HG03097 (cell line): ENCODE results near the gene C17orf50.

Experiments
- ATAC-seq: cut with Tn5 transposase; IDR thresholded peaks from one replicate; pipeline ENCODE4 v1.9.1; 2021; ENCODE audit not compliant: unreplicated experiment, low FRiP score

C17orf50 gene

GRCh38 chr17:35733366-35733765, 27.3 kb upstream of the C17orf50 start:
- ATAC-seq: no peak

GRCh38 chr17:35734396-35734795, 26.3 kb upstream of the C17orf50 start:
- ATAC-seq: no peak

- no peak for ATAC-seq
These were observed 25.5 kb upstream of the C17orf50 start for GRCh38 chr17:35735036-35735805.

- no peak for ATAC-seq
These were observed 24.5 kb upstream of the C17orf50 start for GRCh38 chr17:35736236-35736635.

GRCh38 chr17:35738519-35739133, 22.1 kb upstream of the C17orf50 start:
- no peak for ATAC-seq

GRCh38 chr17:35740216-35740615, 20.5 kb upstream of the C17orf50 start:
- no peak for ATAC-seq

- ATAC-seq: no peak
These were observed 19.4 kb upstream of the C17orf50 start for GRCh38 chr17:35740997-35741931.

- no peak for ATAC-seq
These were observed 18.2 kb upstream of the C17orf50 start for GRCh38 chr17:35742496-35742895.

- no peak for ATAC-seq
These were observed 17.7 kb upstream of the C17orf50 start for GRCh38 chr17:35742896-35743477.

- ATAC-seq: no peak
These were observed 16.9 kb upstream of the C17orf50 start for GRCh38 chr17:35743626-35744328.

- no peak for ATAC-seq
These were observed 15.9 kb upstream of the C17orf50 start for GRCh38 chr17:35744830-35745229.

- no peak for ATAC-seq
These were observed 15.4 kb upstream of the C17orf50 start for GRCh38 chr17:35745246-35745645.

GRCh38 chr17:35745749-35746320, 14.9 kb upstream of the C17orf50 start:
- ATAC-seq: no peak

- ATAC-seq: no peak
These were observed 13.1 kb upstream of the C17orf50 start for GRCh38 chr17:35747540-35748017.

GRCh38 chr17:35748341-35748841, 12.3 kb upstream of the C17orf50 start:
- no peak for ATAC-seq

GRCh38 chr17:35748979-35749378, 11.7 kb upstream of the C17orf50 start:
- ATAC-seq: no peak

- no peak for ATAC-seq
These were observed 10.9 kb upstream of the C17orf50 start for GRCh38 chr17:35749560-35750412.

- no peak for ATAC-seq
These were observed 9.9 kb upstream of the C17orf50 start for GRCh38 chr17:35750526-35751395.
